ENCODE data around the gene GALR3.

GALR3 gene

GRCh38 chr22:37843741-37844089 is 20.5 kb downstream of the GALR3 start (continued):
- no peak for TF ChIP-seq KLF7 (tag by site-specific recombination; IDR thresholded peaks at IDR 0.05; ENCODE audit: borderline replicate concordance)
- no peak for TF ChIP-seq ZNF146 (tag by site-specific recombination; IDR thresholded peaks at IDR 0.05)
- no peak for TF ChIP-seq ZNF549 (tag by site-specific recombination; IDR thresholded peaks at IDR 0.05)
- no peak for TF ChIP-seq ZBTB7A (tag by site-specific recombination; IDR thresholded peaks at IDR 0.05; ENCODE audit: low read depth)
- TF ChIP-seq ZNF302 (tag by site-specific recombination; IDR thresholded peaks at IDR 0.05; ENCODE audit: low read depth), result no peak
- no peak for TF ChIP-seq ZNF768 (tag by site-specific recombination; IDR thresholded peaks at IDR 0.05)
- TF ChIP-seq KLF9 (tag by site-specific recombination; IDR thresholded peaks at IDR 0.05; ENCODE audit: low read depth), result peak; percentile 45; the same call in 1 of the 2 replicates
- peak; percentile 83; the same call in 1 of the 2 replicates for TF ChIP-seq ZSCAN30 (tag by site-specific recombination; IDR thresholded peaks at IDR 0.05)
- peak; percentile 87 for TF ChIP-seq ZNF660 (tag by site-specific recombination; IDR thresholded peaks at IDR 0.05)
- no peak for TF ChIP-seq KLF16 (tag by site-specific recombination; IDR thresholded peaks at IDR 0.05)
- TF ChIP-seq ZNF555 (tag by site-specific recombination; conservative IDR thresholded peaks at IDR 0.05), result no peak
- 0 out of 2 replicates have a peak, but pooled peaks have one; percentile 38 for TF ChIP-seq KLF10 (tag by site-specific recombination; IDR thresholded peaks at IDR 0.05)
- TF ChIP-seq ZNF596 (tag by site-specific recombination; IDR thresholded peaks at IDR 0.05), result peak; percentile 62; the same call in 1 of the 2 replicates
- TF ChIP-seq HOXD13 (CRISPR knock-in tag; IDR thresholded peaks at IDR 0.05; ENCODE audit: borderline replicate concordance), result 0 out of 2 replicates have a peak, but pooled peaks have one; percentile 31
- TF ChIP-seq ATF2 (tag by site-specific recombination; IDR thresholded peaks at IDR 0.05; ENCODE audit: low read depth), result no peak
- TF ChIP-seq ZNF639 (tag by site-specific recombination; IDR thresholded peaks at IDR 0.05), result no peak

- Histone ChIP-seq H3K4me1 (ENCODE audit: control insufficient read depth, insufficient read depth, low read length) (peaks cover under 1% of the 10 kb centered on the region; the same call in 1 of the 2 replicates), H3K36me3 (ENCODE audit: control insufficient read depth in 2 of 2, insufficient read depth in 1 of 2, low read length in 2 of 2) (peaks cover 9 to 22% of the 10 kb centered on the region in 2 experiments; a peak in 2 of 3 replicates), H3K4me3 (ENCODE audit: low read depth, low read length) (peak overlapping the region; percentile 14; the same call in 1 of the 2 replicates), H3K9me3 (ENCODE audit: control insufficient read depth, insufficient read depth, low read depth, low read length) (no peaks in the 10 kb centered on the region), H3K27ac (ENCODE audit: extremely low read depth, low read depth, low read length) (no peak overlapping the region)
- ChIA-PET POLR2A (interaction anchor here (0.7 to 1.7 kb wide), 16 partner anchors 10 to 1627 kb away, joined by 3 to 24 read pairs (median 6); partner anchors contain the start of genes C22orf23, GCAT, GGA1 and MICALL1), CTCF (interaction anchor here (0.7 to 2.1 kb wide), 4 partner anchors 18 to 277 kb away, joined by 3 to 7 read pairs (median 4); no protein-coding TSS in a partner anchor)
- TF ChIP-seq PRDM10 (tag by site-specific recombination; IDR thresholded peaks at IDR 0.05) (no peak), ZNF354C (tag by site-specific recombination; IDR thresholded peaks at IDR 0.05; ENCODE audit: borderline replicate concordance, low read depth) (no peak), SETDB1 (IDR thresholded peaks at IDR 0.05; ENCODE audit: insufficient read length, low read length) (no peak), GLI4 (tag by site-specific recombination; IDR thresholded peaks at IDR 0.05) (no peak), RBAK (tag by site-specific recombination; IDR thresholded peaks at IDR 0.05) (no peak), KLF1 (tag by site-specific recombination; IDR thresholded peaks at IDR 0.05) (no peak), PATZ1 (tag by site-specific recombination; IDR thresholded peaks at IDR 0.05) (no peak), IKZF3 (tag by site-specific recombination; IDR thresholded peaks at IDR 0.05) (no peak), ZBTB49 (tag by site-specific recombination; IDR thresholded peaks at IDR 0.05; ENCODE audit: low read depth) (no peak), ZNF433 (tag by site-specific recombination; IDR thresholded peaks at IDR 0.05; ENCODE audit: low read depth) (no peak), KLF10 (tag by site-specific recombination; IDR thresholded peaks at IDR 0.05) (no peak)
Observed at GRCh38 chr22:37844904-37845329, 21.7 kb downstream of the GALR3 start.

All from HEK293 (cell line).